Heart left ventricle (tissue), 16 donors: ENCODE results near the gene ORC3. TPM values are rescaled to one million over a fixed set of nuclear protein-coding genes. Genes with fewer than 3 reads are reported as not detected.
"Not testable (repeated sequence)": the region's sequence is repeated elsewhere in the genome, so short reads cannot be mapped to it uniquely, and the experiment has no call there.

Experiments used
- ATAC-seq, 4 donors: fragments of 200-7000 bp; cut with Tn5 transposase; one replicate each; pipeline ENCODE4 v1.9.1; 2020 to 2022; ENCODE audit warnings: moderate library complexity in 4 of 4, mild to moderate bottlenecking in 3 of 4, moderate number of reproducible peaks in 1 of 4
- DNase-seq, 5 donors: peaks; one replicate each; pipeline ENCODE4 v3.0.0-alpha.2; 2020
- H3K27ac ChIP-seq, 12 donors: fragments of 200-600 bp; sonication (generic) in 4 of 12; one replicate each; pipeline versions ENCODE4 v1.5.0 to v1.8.0; 2016 to 2022; ENCODE audit warnings: mild to moderate bottlenecking in 2 of 12
- H3K27me3 ChIP-seq, 9 donors: fragments of 200-600 bp; sonication (generic) in 2 of 9; one replicate each; pipeline versions ENCODE4 v1.5.1 to v1.8.0; 2016 to 2022; ENCODE audit warnings: mild to moderate bottlenecking in 3 of 9
- H3K36me3 ChIP-seq, 9 donors: fragments of 200-600 bp; sonication (generic) in 2 of 9; one replicate each; pipeline versions ENCODE4 v1.5.0 to v1.8.0; 2018 to 2022; ENCODE audit warnings: mild to moderate bottlenecking in 2 of 9
- H3K4me1 ChIP-seq, 12 donors: fragments of 200-600 bp; sonication (generic) in 4 of 12; one replicate each; pipeline versions ENCODE4 v1.5.0 to v1.8.0; 2016 to 2022; ENCODE audit warnings: mild to moderate bottlenecking in 3 of 12
- H3K4me3 ChIP-seq, 12 donors: fragments of 200-600 bp; sonication (generic) in 4 of 12; one replicate each; pipeline versions ENCODE4 v1.5.0 to v1.8.0; 2017 to 2022; ENCODE audit warnings: mild to moderate bottlenecking in 9 of 12, moderate library complexity in 4 of 12
- H3K9me3 ChIP-seq, 12 donors: fragments of 200-600 bp; sonication (generic) in 4 of 12; one replicate each; pipeline versions ENCODE4 v1.5.0 to v1.8.0; 2016 to 2022; ENCODE audit warnings: mild to moderate bottlenecking in 1 of 12
- POLR2A ChIP-seq, 2 donors: fragments of 450-650 bp; IDR thresholded peaks; one replicate each; pipeline ENCODE4 v1.6.1; 2017; ENCODE audit warnings: antibody characterized with exemption in 2 of 2, mild to moderate bottlenecking in 2 of 2, moderate library complexity in 2 of 2
- WGBS, 4 donors: extraction: QIAGEN DNeasy Blood & Tissue Kit in 2 of 4; methylation state at CpG; one replicate each; pipeline versions ENCODE4 v1.1.5 to v1.1.7; 2013 to 2018; 5-methylcytosine and 5-hydroxymethylcytosine counted together
- intact Hi-C, 10 donors: fragments of 100-400 bp; cut with DNase I; formaldehyde crosslinking; loops; one replicate each; pipeline versions ENCODE4 v1.11.1 to v1.14.2; 2022
- polyA plus RNA-seq, 2 donors: library from polyadenylated mRNA; stranded (reverse); fragments of 200-250 nt; gene quantifications; one replicate each; pipeline ENCODE4 v1.2.3, GENCODE V29; 2013
- total RNA-seq, 9 donors: library from RNA; depleted of rRNA in 2 of 9; stranded (reverse); fragments of >200 nt in 2 of 9; fragmentation: NEBNext Ultra II Directional in 3 of 9; extraction: Animal tissue kit (Norgen Biotek cat#: 25700) in 3 of 9; gene quantifications; one replicate each; pipeline versions ENCODE4 v1.1.0 to v1.2.4, GENCODE V29; 2016 to 2023
- TF ChIP-seq, protein P1 (sequence below), 12 donors: fragments of 200-600 bp; sonication (generic) in 4 of 12; IDR thresholded peaks; one replicate each; pipeline versions ENCODE4 v1.5.0 to v1.8.0; 2018 to 2022; ENCODE audit warnings: antibody characterized with exemption in 12 of 12, mild to moderate bottlenecking in 5 of 12
- donor health status: ischemic (EF 13 %, LVEDD 7.1; RV severe dilation, severe dysfunction).
- donor health status: healthy with polysubstance abuse.
- donor health status: DM: no; HTN: yes; CAD: no.
- donor health status: DM: no; HTN: no; CAD: no.
- donor health status: ischemic (EF 25% LVEDD 6.9; RV normal size, moderate dysfunction).
- donor health status: ischemic (EF 25% LVEDD 5.7; RV mildly dilated, moderate dysfunction).
- donor health status: healthy.
- donor health status: DM: yes; HTN: yes; CAD: no.
- donor health status: ischemic (EF 35%, LVEDD 5.7; RV mildly dilated, moderate dysfunction).
- donor health status: nonischemic (EF 11% LVEDD 7.7; RV severe dilation, severe dysfunction).
- donor health status: DM: yes; HTN: yes; CAD: no.
- donor health status: PGD.
- donor health status: ischemic (EF 29% LVEDD 5.4; RV normal size, mild dysfunction).
- donor health status: nonischemic (EF 23%, LVEDD 6.1; RV moderate dilation, normal function).

The ORC3 gene
- total and polyA plus RNA-seq, 11 donors: 15.2 to 28.6 (median 20.0) TPM

DNA sequence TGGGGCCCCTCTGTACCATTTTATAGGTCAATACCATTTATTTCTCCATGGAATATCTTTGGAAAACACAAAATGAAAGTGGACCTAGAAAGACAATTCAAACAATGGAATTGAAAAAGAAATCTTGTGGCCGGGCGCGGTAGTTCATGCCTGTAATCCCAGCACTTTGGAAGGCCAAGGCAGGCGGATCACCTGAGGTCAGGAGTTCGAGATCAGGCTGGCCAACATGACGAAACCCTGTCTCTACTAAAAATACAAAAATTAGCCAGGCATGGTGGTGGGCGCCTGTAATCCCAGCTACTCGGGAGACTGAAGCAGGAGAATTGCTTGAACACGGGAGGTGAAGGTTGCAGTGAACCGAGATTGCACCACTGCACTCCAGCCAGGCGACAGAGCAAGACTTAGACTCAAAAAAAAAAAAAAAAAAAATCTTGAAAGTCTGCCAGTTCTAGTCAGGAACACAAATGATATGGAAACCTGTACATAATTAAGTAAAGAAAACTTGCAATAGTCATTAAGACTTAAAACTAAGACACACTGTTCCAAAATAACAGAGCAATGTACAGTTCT lies 96.8 kb downstream of the ORC3 start:
- peaks cover 3 to 92% (median 59%) of the 10 kb centered on the region in 12 donors for H3K4me1 ChIP-seq

DNA sequence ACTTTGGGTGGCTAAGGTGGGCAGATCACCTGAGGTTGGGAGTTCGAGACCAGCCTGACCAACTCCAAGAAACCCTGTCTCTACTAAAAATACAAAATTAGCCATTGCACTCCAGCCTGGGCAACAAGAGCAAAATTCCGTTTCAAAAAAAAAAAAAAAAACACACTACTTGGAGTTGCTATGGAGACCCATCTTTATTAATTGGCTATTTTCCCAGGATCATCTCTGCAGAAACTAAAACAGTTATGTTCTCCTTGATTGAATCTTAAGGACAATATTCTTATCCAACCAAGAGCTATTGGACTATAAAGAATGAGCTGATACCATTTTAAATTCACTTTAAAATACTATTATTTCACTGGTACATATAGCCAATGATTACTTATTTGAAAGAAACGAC lies 97.4 kb downstream of the ORC3 start:
- peaks cover 3 to 92% (median 59%) of the 10 kb centered on the region in 12 donors for H3K4me1 ChIP-seq
- ATAC-seq: no peak
- no peaks in the 10 kb centered on the region for H3K27me3 ChIP-seq
- H3K4me3 ChIP-seq: no peak overlapping the region
- no peak for TF ChIP-seq POLR2A (IDR thresholded peaks at IDR 0.05)
- TF ChIP-seq, protein P1, sequence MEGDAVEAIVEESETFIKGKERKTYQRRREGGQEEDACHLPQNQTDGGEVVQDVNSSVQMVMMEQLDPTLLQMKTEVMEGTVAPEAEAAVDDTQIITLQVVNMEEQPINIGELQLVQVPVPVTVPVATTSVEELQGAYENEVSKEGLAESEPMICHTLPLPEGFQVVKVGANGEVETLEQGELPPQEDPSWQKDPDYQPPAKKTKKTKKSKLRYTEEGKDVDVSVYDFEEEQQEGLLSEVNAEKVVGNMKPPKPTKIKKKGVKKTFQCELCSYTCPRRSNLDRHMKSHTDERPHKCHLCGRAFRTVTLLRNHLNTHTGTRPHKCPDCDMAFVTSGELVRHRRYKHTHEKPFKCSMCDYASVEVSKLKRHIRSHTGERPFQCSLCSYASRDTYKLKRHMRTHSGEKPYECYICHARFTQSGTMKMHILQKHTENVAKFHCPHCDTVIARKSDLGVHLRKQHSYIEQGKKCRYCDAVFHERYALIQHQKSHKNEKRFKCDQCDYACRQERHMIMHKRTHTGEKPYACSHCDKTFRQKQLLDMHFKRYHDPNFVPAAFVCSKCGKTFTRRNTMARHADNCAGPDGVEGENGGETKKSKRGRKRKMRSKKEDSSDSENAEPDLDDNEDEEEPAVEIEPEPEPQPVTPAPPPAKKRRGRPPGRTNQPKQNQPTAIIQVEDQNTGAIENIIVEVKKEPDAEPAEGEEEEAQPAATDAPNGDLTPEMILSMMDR (IDR thresholded peaks at IDR 0.05): no peak
- peaks cover 0 to 12% (median 0%) of the 10 kb centered on the region in 9 donors for H3K36me3 ChIP-seq
- H3K27ac ChIP-seq: no peak overlapping the region
- DNase-seq: no peak
- intact Hi-C loops: no loop called here
- H3K9me3 ChIP-seq: no peaks in the 10 kb centered on the region
- 59 to 68% (median 62%) methylated on average over 3 of the region's 3 CpGs for WGBS, 4 donors

More for the DNA sequence above, 96.8 kb downstream of the ORC3 start:
- intact Hi-C loops, H3K27ac ChIP-seq, H3K9me3 ChIP-seq, H3K27me3 ChIP-seq, ATAC-seq, DNase-seq, H3K4me3 ChIP-seq: not testable (repeated sequence)
- H3K36me3 ChIP-seq: peaks cover 0 to 12% (median 0%) of the 10 kb centered on the region in 9 donors
- TF ChIP-seq, protein P1 (IDR thresholded peaks at IDR 0.05): peak in 1 of 12 donors; percentile 7
- 72 to 85% (median 79%) methylated on average over 11 of the region's 11 CpGs for WGBS, 4 donors

DNA sequence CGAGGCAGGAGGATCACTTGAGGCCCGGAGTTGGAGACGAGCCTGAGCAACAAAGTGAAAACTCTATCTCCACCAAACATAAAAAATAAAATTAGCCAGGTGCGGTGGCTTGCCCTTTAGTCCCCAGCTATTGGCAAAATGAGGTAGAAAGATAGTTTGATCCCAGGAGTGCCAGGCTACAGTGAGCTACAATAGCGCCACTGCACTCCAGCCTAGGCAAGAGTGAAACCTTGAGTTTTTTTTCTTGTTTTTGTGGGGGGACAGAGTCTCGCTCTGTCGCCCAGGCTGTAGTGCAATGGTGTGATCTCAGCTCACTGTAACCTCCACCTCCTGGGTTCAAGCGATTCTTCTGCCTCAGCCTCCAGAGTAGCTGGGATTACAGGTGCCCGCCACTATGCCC lies 98.0 kb downstream of the ORC3 start:
- H3K36me3 ChIP-seq: peaks cover 0 to 12% (median 0%) of the 10 kb centered on the region in 9 donors
- H3K4me3 ChIP-seq, ATAC-seq, H3K9me3 ChIP-seq, H3K27ac ChIP-seq, DNase-seq, H3K27me3 ChIP-seq, intact Hi-C loops: not testable (repeated sequence)
- WGBS, 4 donors: 85 to 95% (median 93%) methylated on average over 9 of the region's 9 CpGs
- H3K4me1 ChIP-seq: peaks cover 3 to 92% (median 59%) of the 10 kb centered on the region in 12 donors

DNA sequence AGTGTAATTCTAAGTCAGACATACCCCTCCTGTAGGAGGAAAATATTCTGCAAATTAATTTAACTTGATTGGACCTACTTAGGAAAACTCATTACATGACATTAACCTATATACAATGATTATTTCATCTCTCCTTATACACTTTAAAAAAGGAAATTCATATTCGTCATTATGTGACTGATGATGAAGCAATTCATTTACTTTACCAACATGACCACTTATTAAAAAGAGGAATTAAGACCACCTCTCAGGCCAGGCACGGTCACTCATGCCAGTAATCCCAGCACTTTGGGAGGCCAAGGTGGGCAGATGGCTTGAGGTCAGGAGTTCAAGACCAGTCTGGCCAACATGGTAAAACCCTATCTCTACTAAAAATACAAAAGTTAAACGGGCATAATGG lies 100.5 kb downstream of the ORC3 start:
- Histone ChIP-seq H3K4me3 (no peak overlapping the region), H3K4me1 (peaks cover 3 to 92% (median 66%) of the 10 kb centered on the region in 12 donors), H3K36me3 (peaks cover 0 to 12% (median 0%) of the 10 kb centered on the region in 9 donors), H3K27ac (peak overlapping the region in 2 of 12 donors; percentile 29 to 62), H3K27me3 (no peaks in the 10 kb centered on the region), H3K9me3 (no peaks in the 10 kb centered on the region)
- intact Hi-C loops: loop anchor here in 1 of 10 donors (10.0 kb wide), 1 partner anchor 536 kb away; the partner anchor contains the start of gene ZNF292
- TF ChIP-seq POLR2A (IDR thresholded peaks at IDR 0.05): no peak
- TF ChIP-seq, protein P1 (IDR thresholded peaks at IDR 0.05): no peak
- ATAC-seq (no peak), DNase-seq (no peak)
- 84 to 90% (median 86%) methylated on average over 3 of the region's 3 CpGs for WGBS, 4 donors
